CD1c-positive myeloid dendritic cell (primary cell): ENCODE measurements around the gene MPHOSPH10.
"Not testable (repeated sequence)": the region's sequence is repeated elsewhere in the genome, so short reads cannot be mapped to it uniquely, and the experiment has no call there.

Experiments used
- DNase-seq: peaks from one replicate; pipeline ENCODE4 v3.0.0-alpha.2; 2016; ENCODE audit errors: extremely low spot score

The MPHOSPH10 gene

DNA sequence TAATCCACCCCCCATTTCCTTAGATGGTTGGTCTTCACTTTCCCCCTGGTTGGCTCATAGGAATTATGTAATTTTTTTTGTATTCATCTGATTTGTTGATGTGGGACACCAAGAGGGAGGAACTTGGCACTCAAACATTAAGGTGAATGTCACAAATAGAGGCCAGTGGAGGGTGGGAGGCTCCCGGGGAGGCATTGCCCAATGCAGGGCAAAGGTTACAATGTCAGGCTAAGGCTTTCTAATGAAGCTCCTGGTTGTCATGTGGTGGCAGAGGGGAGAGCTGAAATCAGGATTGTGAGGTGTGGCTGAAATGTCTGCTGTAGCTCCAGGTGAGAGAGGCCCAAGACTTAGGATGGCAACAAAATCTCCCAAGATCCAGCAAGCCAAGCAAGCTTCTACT lies 42.7 kb downstream of the MPHOSPH10 start:
- no peak for DNase-seq

DNA sequence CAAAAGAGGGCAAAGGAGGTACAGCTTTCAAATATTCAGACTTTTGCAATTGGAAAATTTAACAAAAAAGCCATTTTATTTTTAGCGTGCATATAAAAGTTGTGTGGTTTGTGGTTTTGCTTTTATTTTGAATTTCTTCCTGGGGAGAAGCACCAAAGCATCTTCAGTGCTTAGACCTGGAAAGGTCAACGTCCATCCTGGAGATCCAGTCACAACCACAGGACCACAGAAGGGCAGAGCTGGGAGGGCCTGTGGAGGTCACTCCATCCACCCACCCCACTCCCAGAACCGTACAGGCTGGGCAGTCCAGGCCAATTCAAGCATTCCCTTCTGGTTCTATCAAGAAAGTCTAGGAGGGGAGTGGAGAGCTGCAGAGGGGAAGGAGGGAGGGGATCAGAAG lies 43.8 kb downstream of the MPHOSPH10 start:
- no peak for DNase-seq

DNA sequence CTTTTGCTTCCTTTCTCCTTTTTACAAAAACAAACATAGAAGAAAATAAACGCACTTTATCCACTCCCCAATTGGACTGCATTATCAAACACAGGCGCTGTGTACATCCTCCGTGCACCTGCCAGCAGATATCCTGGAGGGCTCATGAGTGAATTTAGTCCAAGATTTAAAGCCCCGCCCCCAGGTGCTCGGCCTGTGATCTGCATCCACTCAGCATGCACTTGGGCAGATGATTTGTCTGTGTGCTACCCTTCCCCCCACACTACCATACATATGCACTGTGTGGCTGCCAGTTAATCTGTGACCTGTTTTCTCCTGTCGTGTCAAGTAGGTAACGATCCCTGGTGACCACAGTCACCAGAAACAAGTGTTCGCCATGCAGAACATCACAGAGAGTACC lies 48.4 kb downstream of the MPHOSPH10 start:
- DNase-seq, result not testable (repeated sequence)

- no peak for DNase-seq
Measured at GRCh38 chr2:71181316-71181715, 50.9 kb downstream of the MPHOSPH10 start.

DNA sequence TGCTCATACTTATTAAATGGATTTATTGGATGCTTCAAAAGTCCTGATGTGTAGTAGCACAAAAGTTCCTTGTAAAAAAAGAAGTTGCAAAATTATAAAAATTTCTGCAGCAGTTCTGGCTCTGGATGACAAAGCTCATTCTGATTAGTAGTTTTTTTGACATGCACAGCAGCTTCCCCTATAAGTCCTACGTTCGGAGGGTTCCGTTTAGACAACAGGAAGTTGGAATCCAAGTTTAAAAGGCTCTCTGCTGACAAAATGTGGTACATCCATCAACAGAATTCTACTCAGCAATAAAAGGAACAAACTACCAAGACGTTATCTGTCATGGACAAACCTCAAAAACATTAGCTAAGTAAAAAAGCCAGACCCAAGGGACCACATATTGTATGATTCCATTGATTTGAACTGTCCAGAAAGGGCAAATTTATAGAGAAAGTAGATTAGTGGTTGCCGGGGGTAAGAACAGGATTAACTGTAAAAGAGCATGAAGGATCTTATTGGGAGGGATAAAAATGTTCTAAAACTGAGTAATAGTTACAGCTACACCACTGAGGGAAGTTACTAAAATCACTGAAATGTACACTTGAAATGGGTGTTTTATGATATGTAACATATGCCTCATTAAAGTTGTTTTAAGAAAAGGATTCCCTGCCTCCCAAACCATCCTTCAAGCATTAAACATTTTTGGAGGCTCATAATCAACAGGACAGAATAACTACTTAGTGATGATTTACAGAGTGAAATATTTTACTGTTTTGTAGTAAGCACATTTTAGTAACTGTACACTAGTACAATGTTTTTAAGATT lies 53.1 kb downstream of the MPHOSPH10 start:
- DNase-seq, result not testable (repeated sequence)

DNA sequence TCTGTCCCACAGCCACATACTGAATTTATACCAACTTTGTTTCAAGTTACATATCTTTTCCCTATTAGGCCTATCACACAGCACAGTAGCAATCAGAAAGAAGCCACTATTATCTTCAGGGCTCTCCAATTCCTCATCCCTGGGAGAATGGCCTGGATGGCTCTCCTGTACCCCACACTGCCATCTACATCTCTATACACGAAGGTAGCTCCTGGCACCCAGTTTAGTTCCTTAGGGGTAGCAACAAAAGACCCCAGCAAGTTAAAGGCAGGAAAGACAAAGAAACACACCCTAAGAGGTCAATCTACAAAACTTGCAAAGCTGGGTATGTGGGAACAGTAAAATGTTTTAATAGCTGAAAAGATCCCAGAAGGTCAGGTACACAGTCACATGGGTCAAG lies 56.5 kb downstream of the MPHOSPH10 start:
- DNase-seq, result no peak

- no peak for DNase-seq
Measured at GRCh38 chr2:71187589-71187988, 57.2 kb downstream of the MPHOSPH10 start.

GRCh38 chr2:71190656-71191569 lies 60.5 kb downstream of the MPHOSPH10 start:
- DNase-seq, result no peak

DNA sequence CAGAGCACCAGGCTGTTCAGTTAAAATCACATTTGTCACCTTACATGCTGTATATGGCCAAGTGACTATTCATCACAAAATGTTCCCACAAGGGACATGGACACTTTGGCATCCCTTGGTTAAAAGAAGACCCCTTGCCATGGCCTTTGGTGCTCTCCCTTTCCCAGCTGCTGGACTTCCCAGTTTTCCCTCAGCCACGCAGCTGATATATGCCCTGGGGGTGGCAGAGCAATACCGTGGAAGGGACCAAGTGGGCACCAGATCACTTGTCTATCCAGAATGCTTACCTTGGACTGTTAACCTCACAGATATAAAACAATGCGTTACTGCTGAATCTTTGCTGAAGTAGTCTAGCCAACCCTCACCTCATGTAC lies 61.1 kb downstream of the MPHOSPH10 start:
- DNase-seq, result no peak
